Neural crest cell (in vitro differentiated cells): ENCODE measurements around the gene PRDM16. TPM values are rescaled to one million over a fixed set of nuclear protein-coding genes. Genes with fewer than 3 reads are reported as not detected.

Experiments used
- DNase-seq: peaks from one replicate; pipeline ENCODE4 v3.0.0; 2021; ENCODE audit warnings: low read depth, mixed read lengths, low spot score
- H3K27ac Mint-ChIP-seq: one replicate; pipeline ENCODE4 v1.8.0; 2021; ENCODE audit warnings: mild to moderate bottlenecking, mixed read lengths; ENCODE audit not compliant: unreplicated experiment
- H3K27me3 Mint-ChIP-seq: 2 replicates; pipeline ENCODE4 v1.8.0; 2021; ENCODE audit warnings: low read depth, mild to moderate bottlenecking, mixed read lengths
- H3K36me3 Mint-ChIP-seq: 2 replicates; pipeline ENCODE4 v1.8.0; 2021; ENCODE audit warnings: low read depth, mild to moderate bottlenecking, mixed read lengths
- H3K4me1 Mint-ChIP-seq: 2 replicates; pipeline ENCODE4 v1.8.0; 2021; ENCODE audit warnings: mixed read lengths
- H3K4me3 Mint-ChIP-seq: one replicate; pipeline ENCODE4 v1.8.0; 2021; ENCODE audit warnings: mild to moderate bottlenecking, mixed read lengths
- H3K9me3 Mint-ChIP-seq: 2 replicates; pipeline ENCODE4 v1.8.0; 2021; ENCODE audit warnings: mixed read lengths
- total RNA-seq: library from RNA; stranded (reverse); gene quantifications from 2 replicates; pipeline ENCODE4 v1.2.1, GENCODE V29; 2021
- TF ChIP-seq, protein P1 (sequence below): fragments of 200-600 bp; sonication (generic); conservative IDR thresholded peaks from 2 replicates; pipeline ENCODE4 v1.5.0; 2021; ENCODE audit warnings: antibody characterized with exemption, mild to moderate bottlenecking

The PRDM16 gene
- total RNA-seq, 1 donor from 2014 or later, result 11.7 TPM

DNA sequence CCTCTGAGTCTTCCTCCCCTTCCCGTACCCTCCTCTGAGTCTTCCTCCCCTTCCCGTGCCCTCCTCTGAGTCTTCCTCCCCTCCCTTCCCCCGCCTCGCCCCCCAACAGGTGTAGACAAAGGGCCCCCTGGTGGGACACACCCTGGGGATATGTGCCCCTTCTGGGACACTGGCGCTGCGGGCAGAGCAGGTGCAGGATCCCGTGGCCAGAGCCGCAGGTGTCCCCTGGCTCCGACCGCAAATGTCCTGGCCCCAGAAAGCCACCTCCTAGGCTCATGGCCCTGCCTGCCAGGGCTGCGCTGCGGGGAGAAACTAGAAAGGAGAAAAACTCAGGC lies 334.0 kb downstream of the PRDM16 start:
- H3K4me3 Mint-ChIP-seq, result no peak overlapping the region
- peaks cover 2% of the 10 kb centered on the region for H3K36me3 Mint-ChIP-seq
- no peak overlapping the region for H3K27ac Mint-ChIP-seq
- peaks cover 15% of the 10 kb centered on the region for H3K4me1 Mint-ChIP-seq
- H3K9me3 Mint-ChIP-seq, result no peaks in the 10 kb centered on the region
- DNase-seq, result no peak
- TF ChIP-seq, protein P1, sequence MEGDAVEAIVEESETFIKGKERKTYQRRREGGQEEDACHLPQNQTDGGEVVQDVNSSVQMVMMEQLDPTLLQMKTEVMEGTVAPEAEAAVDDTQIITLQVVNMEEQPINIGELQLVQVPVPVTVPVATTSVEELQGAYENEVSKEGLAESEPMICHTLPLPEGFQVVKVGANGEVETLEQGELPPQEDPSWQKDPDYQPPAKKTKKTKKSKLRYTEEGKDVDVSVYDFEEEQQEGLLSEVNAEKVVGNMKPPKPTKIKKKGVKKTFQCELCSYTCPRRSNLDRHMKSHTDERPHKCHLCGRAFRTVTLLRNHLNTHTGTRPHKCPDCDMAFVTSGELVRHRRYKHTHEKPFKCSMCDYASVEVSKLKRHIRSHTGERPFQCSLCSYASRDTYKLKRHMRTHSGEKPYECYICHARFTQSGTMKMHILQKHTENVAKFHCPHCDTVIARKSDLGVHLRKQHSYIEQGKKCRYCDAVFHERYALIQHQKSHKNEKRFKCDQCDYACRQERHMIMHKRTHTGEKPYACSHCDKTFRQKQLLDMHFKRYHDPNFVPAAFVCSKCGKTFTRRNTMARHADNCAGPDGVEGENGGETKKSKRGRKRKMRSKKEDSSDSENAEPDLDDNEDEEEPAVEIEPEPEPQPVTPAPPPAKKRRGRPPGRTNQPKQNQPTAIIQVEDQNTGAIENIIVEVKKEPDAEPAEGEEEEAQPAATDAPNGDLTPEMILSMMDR, result no peak
- peaks cover 4% of the 10 kb centered on the region for H3K27me3 Mint-ChIP-seq

DNA sequence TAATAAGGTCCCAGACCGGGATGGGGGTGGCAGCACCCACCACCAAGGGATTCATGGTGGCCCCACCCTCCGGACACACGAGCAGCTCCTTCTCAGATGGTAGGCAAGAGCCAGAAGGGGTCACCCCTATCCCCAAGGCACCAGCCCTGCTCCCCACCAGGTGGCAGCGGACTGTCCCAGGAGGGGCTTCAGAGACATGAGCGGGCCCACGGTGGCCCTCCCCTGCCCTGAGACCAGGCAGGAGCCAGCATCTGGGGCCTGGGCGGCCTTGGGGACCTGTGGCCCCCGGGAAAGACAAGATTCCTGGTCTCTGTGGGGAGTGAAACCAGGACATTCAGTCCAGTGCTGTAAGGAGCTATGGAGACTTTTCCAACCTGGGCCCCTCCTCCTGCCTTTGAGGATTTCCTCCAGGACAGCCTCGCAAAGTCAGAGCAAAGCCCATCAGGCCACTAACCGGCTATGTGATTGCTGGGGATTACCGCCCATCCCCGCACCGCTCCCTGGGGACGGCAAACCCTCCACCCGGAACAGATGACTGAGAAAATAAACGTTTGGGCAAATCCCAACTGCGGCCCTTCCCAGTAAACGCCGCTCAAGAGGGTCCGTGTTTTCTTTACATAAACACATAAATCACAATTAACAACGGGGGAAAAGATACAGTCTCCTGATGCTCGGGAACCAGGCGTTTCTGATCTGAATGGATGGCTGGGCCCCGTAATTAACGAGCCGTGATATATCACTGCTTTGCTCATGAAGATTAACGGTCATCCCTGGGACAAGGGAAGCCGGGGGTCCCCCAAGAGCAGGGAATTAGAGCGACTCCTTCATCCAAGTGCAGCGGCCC lies 334.6 kb downstream of the PRDM16 start:
- H3K27me3 Mint-ChIP-seq, result peaks cover 2% of the 10 kb centered on the region
- H3K4me1 Mint-ChIP-seq, result peaks cover 15% of the 10 kb centered on the region
- DNase-seq, result no peak
- H3K4me3 Mint-ChIP-seq, result no peak overlapping the region
- peaks cover 2% of the 10 kb centered on the region for H3K36me3 Mint-ChIP-seq
- no peaks in the 10 kb centered on the region for H3K9me3 Mint-ChIP-seq
- TF ChIP-seq, protein P1, result peak; percentile 47
- no peak overlapping the region for H3K27ac Mint-ChIP-seq

DNA sequence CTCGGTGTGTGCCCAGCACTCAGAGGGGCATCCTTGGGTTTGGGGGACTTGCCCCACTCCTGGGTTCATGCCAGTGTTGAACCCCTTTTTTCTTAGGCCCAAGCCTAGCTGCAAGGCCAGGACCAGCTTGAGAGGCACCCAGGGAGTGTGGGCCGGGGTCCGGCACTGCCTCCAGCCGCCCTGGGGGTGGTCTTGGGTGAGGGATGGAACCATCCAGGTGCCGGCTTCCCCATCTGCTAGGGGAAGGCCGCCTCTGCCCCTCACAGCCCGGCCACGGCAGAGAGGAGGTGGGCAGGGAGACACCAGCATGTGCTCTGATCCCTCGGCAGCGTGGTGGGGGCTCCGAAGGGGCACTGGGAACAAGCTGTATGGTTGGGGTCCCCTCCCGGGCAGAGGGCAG lies 335.3 kb downstream of the PRDM16 start:
- TF ChIP-seq, protein P1, result no peak
- Mint-ChIP-seq H3K9me3 (no peaks in the 10 kb centered on the region), H3K36me3 (peaks cover 2% of the 10 kb centered on the region), H3K27me3 (no peaks in the 10 kb centered on the region), H3K4me3 (no peak overlapping the region), H3K27ac (no peak overlapping the region), H3K4me1 (peaks cover 12% of the 10 kb centered on the region)
- DNase-seq, result no peak

DNA sequence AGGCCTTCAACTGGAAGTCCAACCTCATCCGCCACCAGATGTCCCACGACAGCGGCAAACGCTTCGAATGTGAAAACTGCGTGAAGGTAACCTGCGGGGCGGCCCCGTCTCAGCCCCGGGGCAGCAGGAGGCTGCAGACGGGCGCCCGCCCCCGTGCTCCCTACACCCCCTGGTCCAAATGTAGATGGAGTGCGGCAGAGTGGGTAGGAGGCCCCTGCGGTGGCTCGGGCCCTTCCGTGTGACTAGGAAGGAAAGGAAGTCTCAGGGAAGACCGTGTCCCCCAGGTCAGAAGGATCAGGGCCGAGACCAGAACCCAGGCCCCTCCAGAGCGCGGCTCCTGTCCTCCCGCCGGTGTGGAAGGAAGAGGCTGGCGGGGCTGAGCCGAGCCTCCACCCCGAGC lies 335.8 kb downstream of the PRDM16 start:
- no peak overlapping the region for H3K27ac Mint-ChIP-seq
- peaks cover 2% of the 10 kb centered on the region for H3K36me3 Mint-ChIP-seq
- no peaks in the 10 kb centered on the region for H3K27me3 Mint-ChIP-seq
- DNase-seq, result no peak
- no peak overlapping the region for H3K4me3 Mint-ChIP-seq
- H3K9me3 Mint-ChIP-seq, result no peaks in the 10 kb centered on the region
- TF ChIP-seq, protein P1, result no peak
- peaks cover 12% of the 10 kb centered on the region for H3K4me1 Mint-ChIP-seq

DNA sequence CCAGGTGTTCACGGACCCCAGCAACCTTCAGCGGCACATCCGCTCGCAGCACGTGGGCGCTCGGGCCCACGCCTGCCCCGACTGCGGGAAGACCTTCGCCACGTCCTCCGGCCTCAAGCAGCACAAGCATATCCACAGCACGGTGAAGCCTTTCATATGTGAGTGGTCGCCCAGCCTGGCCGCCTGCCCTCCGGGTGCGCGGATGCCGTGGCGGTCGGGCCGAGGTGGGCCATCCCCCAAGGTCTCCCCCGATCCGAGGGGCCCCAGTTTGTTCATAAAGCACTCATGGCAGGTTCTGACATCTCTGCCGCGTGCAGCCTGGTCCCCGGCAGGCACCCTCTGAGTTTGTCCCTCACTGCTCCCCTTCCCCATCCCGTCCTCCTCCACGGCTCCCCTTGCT lies 336.5 kb downstream of the PRDM16 start:
- Mint-ChIP-seq H3K27me3 (no peaks in the 10 kb centered on the region), H3K4me1 (peaks cover 12% of the 10 kb centered on the region)
- no peak for DNase-seq

More for the DNA sequence above, 336.5 kb downstream of the PRDM16 start:
- H3K4me3 Mint-ChIP-seq, result no peak overlapping the region
- no peak overlapping the region for H3K27ac Mint-ChIP-seq
- H3K36me3 Mint-ChIP-seq, result peaks cover 2% of the 10 kb centered on the region
- no peaks in the 10 kb centered on the region for H3K9me3 Mint-ChIP-seq
- TF ChIP-seq, protein P1, result no peak
